A673 (cell line): ENCODE measurements around the gene KRT6C. TPM values are rescaled to one million over a fixed set of nuclear protein-coding genes. Genes with fewer than 3 reads are reported as not detected.
"Not testable (repeated sequence)": the region's sequence is repeated elsewhere in the genome, so short reads cannot be mapped to it uniquely, and the experiment has no call there.

Source experiments
- BruUV-seq: library from RNA; stranded (reverse); fragments of 400-500 nt; replicated peaks from 2 replicates; lab custom pipeline; 2021; lab: Mats Ljungman, UMichigan
- CTCF ChIA-PET: fragments of 300-600 bp; sonication (Branson Sonifier 250); formaldehyde crosslinking; loops from one replicate; lab custom pipeline; 2022; ENCODE audit warnings: antibody characterized with exemption; lab: Charles Lee
- POLR2A ChIA-PET: fragments of 300-600 bp; sonication (Branson Sonifier 250); formaldehyde crosslinking; loops from one replicate; lab custom pipeline; 2022; ENCODE audit warnings: antibody characterized with exemption; ENCODE audit not compliant: low non-redundant PET; lab: Charles Lee
- DNase-seq: peaks from one replicate; pipeline ENCODE4 v3.0.0-alpha.2; 2015; ENCODE audit warnings: low spot score
- H3K27ac ChIP-seq: fragments of 200-600 bp; sonication (generic); 2 replicates; pipeline ENCODE4 v1.5.1; 2016; ENCODE audit warnings: mixed run types, low read depth, mild to moderate bottlenecking, mixed read lengths, antibody characterized with exemption, low read length; ENCODE audit not compliant: poor library complexity, severe bottlenecking
- H3K27me3 ChIP-seq: fragments of 200-600 bp; sonication (generic); replicated peaks from 2 replicates; pipeline ENCODE4 v1.6.1; 2017; ENCODE audit warnings: mixed run types, low read depth, mild to moderate bottlenecking, mixed read lengths, antibody characterized with exemption, low read length; ENCODE audit not compliant: insufficient read depth, poor library complexity
- H3K36me3 ChIP-seq: fragments of 200-600 bp; sonication (generic); 2 replicates; pipeline ENCODE4 v1.6.1; 2016; ENCODE audit warnings: mixed run types, mild to moderate bottlenecking, mixed read lengths, antibody characterized with exemption, low read length; ENCODE audit not compliant: insufficient read depth, poor library complexity, severe bottlenecking
- H3K4me1 ChIP-seq: fragments of 200-600 bp; sonication (generic); 2 replicates; pipeline ENCODE4 v1.6.1; 2017; ENCODE audit warnings: mixed run types, mild to moderate bottlenecking, mixed read lengths, antibody characterized with exemption, low read length; ENCODE audit not compliant: insufficient read depth, poor library complexity, severe bottlenecking
- H3K4me3 ChIP-seq: fragments of 200-600 bp; sonication (generic); 2 replicates; pipeline ENCODE4 v1.5.1; 2016; ENCODE audit warnings: low read depth, mixed run types, mild to moderate bottlenecking, mixed read lengths, low read length; ENCODE audit not compliant: poor library complexity, severe bottlenecking
- H3K9me3 ChIP-seq: fragments of 200-600 bp; sonication (generic); 2 replicates; pipeline ENCODE4 v1.6.1; 2016; ENCODE audit warnings: mixed run types, low read depth, mild to moderate bottlenecking, mixed read lengths, antibody characterized with exemption, low read length; ENCODE audit not compliant: poor library complexity, severe bottlenecking
- EZH2 ChIP-seq: fragments of 200-600 bp; sonication (generic); IDR thresholded peaks from 2 replicates; pipeline ENCODE4 v1.6.1; 2017; ENCODE audit warnings: borderline replicate concordance, low read depth, mild to moderate bottlenecking, mixed read lengths, antibody characterized with exemption, low read length; ENCODE audit not compliant: poor library complexity, severe bottlenecking
- intact Hi-C: fragments of 100-400 bp; cut with micrococcal nuclease; formaldehyde crosslinking; loops from one replicate; pipeline ENCODE4 v1.10.0; 2022; ENCODE audit not compliant: unreplicated experiment
- total RNA-seq: library from RNA; stranded (reverse); gene quantifications from 2 replicates; pipeline ENCODE4 v1.2.3, GENCODE V29; 2021
- TF ChIP-seq, protein P1 (sequence below): fragments of 300-800, 200-600 bp; sonication (generic); conservative IDR thresholded peaks from 2 replicates; pipeline ENCODE4 v1.5.1; 2017; ENCODE audit warnings: low read depth, mild to moderate bottlenecking, antibody characterized with exemption, low read length, moderate library complexity, mixed read lengths

Gene KRT6C
- total RNA-seq, 1 experiment from 2014 or later = not detected

GRCh38 chr12:52454411-52455201, 19.0 kb downstream of the KRT6C start:
- BruUV-seq = no TSS peak
- H3K27ac ChIP-seq = no peak overlapping the region
- no peak for TF ChIP-seq EZH2
- TF ChIP-seq, protein P1, sequence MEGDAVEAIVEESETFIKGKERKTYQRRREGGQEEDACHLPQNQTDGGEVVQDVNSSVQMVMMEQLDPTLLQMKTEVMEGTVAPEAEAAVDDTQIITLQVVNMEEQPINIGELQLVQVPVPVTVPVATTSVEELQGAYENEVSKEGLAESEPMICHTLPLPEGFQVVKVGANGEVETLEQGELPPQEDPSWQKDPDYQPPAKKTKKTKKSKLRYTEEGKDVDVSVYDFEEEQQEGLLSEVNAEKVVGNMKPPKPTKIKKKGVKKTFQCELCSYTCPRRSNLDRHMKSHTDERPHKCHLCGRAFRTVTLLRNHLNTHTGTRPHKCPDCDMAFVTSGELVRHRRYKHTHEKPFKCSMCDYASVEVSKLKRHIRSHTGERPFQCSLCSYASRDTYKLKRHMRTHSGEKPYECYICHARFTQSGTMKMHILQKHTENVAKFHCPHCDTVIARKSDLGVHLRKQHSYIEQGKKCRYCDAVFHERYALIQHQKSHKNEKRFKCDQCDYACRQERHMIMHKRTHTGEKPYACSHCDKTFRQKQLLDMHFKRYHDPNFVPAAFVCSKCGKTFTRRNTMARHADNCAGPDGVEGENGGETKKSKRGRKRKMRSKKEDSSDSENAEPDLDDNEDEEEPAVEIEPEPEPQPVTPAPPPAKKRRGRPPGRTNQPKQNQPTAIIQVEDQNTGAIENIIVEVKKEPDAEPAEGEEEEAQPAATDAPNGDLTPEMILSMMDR = no peak
- no peaks in the 10 kb centered on the region for H3K36me3 ChIP-seq
- no peaks in the 10 kb centered on the region for H3K4me1 ChIP-seq
- no peaks in the 10 kb centered on the region for H3K9me3 ChIP-seq
- ChIA-PET CTCF (no interaction called here), POLR2A (no interaction called here)
- peaks cover 13% of the 10 kb centered on the region for H3K27me3 ChIP-seq
- intact Hi-C loops = no loop called here
- no peak overlapping the region for H3K4me3 ChIP-seq
- no peak for DNase-seq

DNA sequence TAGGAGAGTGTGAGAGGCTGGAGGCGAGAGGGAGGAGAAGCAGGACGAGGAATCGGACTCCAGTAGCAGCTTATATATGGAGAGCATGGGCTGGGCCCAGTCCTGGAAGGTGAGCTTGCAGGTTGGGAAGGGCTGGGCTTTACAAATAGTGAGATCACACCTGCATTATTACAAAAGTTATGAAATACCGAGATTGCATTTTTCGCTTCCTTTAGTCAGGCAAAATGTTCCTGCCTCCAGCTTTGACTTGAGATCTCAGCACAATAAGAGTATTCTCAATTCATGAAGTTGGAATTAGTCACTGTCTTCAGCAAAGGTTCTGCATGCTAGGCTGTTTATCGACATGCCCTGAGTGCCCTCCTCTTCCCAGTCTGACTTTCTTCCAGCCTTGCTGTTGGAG, 21.5 kb downstream of the KRT6C start, which contains the start of gene KRT6B:
Gene KRT6B (minus strand): TSS at position 46 of the 400 bp plus-strand sequence. CDS start 68 bp downstream, outside the sequence.
- TF ChIP-seq EZH2 = no peak
- TF ChIP-seq, protein P1 = no peak
- Histone ChIP-seq H3K36me3 (no peaks in the 10 kb centered on the region), H3K4me1 (no peaks in the 10 kb centered on the region), H3K27ac (no peak within 1 kb of the TSS), H3K9me3 (no peaks in the 10 kb centered on the region), H3K4me3 (no peak within 1 kb of the TSS), H3K27me3 (peaks cover 13% of the 10 kb centered on the region)
- POLR2A ChIA-PET = no interaction called here
- BruUV-seq = no TSS peak
- intact Hi-C loops = no loop called here
- CTCF ChIA-PET = no interaction called here
- no peak for DNase-seq

DNA sequence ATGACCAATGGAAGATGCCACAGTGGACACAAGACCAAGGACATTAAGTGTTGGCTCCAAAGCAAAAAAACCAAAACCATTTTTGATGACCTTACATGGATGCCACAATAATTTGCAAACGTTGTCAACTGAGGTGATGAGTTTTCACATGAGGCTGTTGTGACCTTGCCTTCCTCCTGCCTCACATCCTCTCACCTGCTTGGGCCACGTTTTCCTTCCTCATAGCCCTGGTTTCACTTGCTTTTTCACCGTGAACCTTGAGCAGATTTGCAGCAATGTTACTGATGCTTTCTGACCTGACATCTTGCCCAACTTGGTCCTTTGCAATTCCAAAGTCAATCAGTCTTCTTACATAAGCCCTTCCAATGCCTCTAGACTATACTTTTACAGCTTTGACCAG, 25.4 kb downstream of the KRT6C start:
- H3K4me1 ChIP-seq = no peaks in the 10 kb centered on the region
- TF ChIP-seq, protein P1 = no peak
- TF ChIP-seq EZH2 = no peak
- H3K27me3 ChIP-seq = peaks cover 18% of the 10 kb centered on the region
- no peaks in the 10 kb centered on the region for H3K9me3 ChIP-seq
- ChIA-PET POLR2A (no interaction called here), CTCF (no interaction called here)
- intact Hi-C loops = no loop called here
- no TSS peak for BruUV-seq
- DNase-seq = no peak
- no peak overlapping the region for H3K4me3 ChIP-seq
- no peak overlapping the region for H3K27ac ChIP-seq
- no peaks in the 10 kb centered on the region for H3K36me3 ChIP-seq

- CTCF ChIA-PET = not testable (repeated sequence)
Observed at GRCh38 chr12:52447196-52447595, 26.4 kb downstream of the KRT6C start.

More at GRCh38 chr12:52447196-52447595, 26.4 kb downstream of the KRT6C start:
- intact Hi-C loops, BruUV-seq, POLR2A ChIA-PET, H3K36me3 ChIP-seq, DNase-seq, H3K27ac ChIP-seq, H3K9me3 ChIP-seq, H3K4me3 ChIP-seq, H3K4me1 ChIP-seq: not testable (repeated sequence)
- H3K27me3 ChIP-seq = peaks cover 12% of the 10 kb centered on the region
